COR-L47 (cell line): ENCODE results near the gene TLR4.

Experiments used
- DNase-seq: peaks from one replicate; lab custom pipeline; 2025; lab: John Stamatoyannopoulos, UW

TLR4 gene

DNA sequence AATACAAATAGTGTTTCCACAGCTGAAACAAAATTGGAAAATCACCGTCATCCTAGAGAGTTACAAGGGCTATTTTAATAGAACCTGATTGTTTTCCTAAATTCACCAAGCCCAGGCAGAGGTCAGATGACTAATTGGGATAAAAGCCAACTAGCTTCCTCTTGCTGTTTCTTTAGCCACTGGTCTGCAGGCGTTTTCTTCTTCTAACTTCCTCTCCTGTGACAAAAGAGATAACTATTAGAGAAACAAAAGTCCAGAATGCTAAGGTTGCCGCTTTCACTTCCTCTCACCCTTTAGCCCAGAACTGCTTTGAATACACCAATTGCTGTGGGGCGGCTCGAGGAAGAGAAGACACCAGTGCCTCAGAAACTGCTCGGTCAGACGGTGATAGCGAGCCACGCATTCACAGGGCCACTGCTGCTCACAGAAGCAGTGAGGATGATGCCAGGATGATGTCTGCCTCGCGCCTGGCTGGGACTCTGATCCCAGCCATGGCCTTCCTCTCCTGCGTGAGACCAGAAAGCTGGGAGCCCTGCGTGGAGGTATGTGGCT lies at the start of gene TLR4:
Gene TLR4, plus strand, starts transcription at position 380 of the 552 bp plus-strand sequence. Its CDS starts 70 bp downstream, at position 450.
- no peak for DNase-seq

DNA sequence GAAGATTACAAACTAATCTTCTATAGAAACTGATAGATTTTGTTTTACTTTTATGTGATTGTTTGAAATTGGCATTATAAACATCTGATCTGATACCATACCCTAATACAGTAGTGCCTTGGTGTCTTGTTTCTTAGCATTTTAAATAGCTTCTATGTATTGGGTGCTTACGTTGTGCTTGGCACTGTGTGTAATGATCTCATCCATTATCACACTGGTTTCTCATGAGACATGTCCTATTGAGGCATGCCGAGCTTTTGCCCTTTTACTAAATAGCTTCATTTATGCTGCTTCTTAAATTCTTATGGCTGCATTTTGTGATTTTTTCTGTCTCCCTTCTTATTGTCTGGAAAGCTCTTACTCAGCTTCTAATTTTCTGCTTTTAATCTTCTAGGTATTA lies 48.2 kb upstream of the TLR4 start:
- DNase-seq, result no peak

DNA sequence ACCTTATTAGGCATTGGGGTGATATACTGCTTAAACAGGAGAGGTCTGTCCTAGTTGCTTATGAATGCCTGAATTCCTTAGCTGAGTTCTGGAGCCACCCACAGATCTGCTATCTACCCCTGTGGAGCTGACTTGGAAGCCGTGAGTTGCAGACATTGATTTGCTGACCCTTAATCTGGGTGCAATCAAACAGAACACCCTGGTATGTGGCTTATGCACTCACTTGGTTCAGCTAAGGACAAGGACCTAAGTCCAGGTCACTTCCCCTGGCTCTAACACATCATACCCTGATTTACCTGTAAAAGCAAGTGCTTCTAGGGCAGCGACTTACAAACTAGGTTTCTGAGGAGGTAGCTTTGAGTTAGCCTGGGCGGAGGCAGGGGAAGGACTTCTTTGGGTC lies 41.6 kb upstream of the TLR4 start:
- DNase-seq, result no peak

DNA sequence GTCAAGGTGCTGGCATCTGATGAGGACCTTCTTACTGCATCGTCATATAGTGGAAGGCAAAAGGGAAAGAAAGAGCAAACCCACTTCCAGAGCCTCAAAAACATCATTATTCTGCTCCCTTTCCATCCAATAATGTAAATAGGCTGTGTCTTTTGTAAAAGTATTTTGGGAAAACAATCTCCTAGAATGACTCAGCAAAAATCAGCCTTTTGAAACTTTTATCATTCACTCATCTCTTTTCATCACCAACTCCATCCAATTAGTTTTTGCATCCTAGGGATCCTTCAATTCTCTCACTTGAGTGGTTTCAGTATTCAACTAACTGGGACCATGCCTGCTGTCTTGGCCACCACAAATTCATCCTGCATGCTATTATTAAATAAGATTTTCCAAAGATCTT lies 39.8 kb upstream of the TLR4 start:
- no peak for DNase-seq

DNA sequence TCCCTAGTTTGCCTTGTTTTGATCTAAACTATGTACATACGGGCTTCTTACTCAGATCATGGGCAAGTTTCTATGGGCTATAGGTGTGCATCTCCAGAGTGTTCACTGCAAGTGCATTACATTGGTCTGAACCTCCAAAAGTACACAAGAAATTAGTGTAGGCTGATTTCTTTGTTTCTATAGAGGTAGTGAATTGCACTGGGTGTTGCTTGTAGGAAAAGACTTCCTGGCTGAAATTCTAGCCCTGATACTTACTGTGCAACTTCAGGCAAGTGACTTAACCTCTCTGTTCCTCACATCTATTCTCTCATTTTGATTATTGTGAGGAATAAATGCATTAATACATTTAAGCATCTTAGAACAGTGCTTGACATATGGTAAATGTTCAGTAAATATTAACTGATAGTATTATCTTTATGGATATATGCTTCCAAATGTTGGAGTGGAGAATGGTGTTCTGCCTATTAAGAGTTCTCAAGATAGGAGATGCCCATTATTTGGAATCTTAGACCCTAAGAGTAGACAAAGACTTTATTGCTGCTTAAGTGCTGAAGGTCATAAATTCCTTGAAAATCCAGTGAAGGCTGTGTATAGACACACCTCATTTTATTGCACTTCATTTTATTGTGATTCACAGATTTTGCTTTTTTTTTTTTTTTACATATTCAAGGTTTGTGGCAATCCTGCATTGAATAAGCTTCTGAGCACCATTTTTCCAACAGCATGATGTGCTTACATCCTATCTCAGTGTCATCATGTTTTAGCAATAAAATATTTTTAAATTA lies 38.4 kb upstream of the TLR4 start:
- no peak for DNase-seq

DNA sequence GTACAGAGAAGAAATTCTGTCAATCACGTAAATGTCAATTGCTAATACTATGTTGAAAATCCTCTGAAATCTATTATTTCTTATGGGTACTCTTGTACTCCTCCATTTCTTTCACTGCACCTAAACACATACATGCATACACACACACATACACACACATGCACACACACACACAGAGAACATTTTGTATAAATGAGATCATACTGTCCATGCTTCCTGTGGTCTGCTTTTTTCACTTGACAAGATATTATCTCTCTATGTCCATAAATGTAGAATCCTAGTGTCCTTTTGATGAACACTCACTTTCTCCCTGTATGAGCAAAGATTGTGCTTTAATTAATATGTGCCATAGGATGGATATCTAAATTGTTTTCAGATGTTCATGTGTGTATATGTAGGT lies 32.7 kb upstream of the TLR4 start:
- DNase-seq, result no peak

DNA sequence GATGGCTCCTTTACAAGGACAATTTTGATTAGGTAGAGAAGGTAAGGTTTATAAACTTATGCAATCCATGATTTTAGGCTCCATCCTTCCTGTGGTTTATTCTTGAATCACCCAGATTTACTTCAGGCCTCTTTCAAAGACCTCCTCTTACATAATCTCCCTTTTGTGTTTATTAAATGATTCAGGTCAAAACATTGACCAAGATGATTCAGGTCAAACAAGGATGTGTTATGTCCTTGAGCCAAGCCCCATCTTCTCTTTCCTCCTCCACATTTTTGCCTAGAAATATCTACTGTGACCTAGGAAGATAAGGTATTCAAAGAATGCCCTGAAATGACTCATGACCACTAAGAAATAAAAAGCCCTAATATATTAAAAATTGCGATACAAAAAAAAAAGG lies 31.8 kb upstream of the TLR4 start:
- no peak for DNase-seq

DNA sequence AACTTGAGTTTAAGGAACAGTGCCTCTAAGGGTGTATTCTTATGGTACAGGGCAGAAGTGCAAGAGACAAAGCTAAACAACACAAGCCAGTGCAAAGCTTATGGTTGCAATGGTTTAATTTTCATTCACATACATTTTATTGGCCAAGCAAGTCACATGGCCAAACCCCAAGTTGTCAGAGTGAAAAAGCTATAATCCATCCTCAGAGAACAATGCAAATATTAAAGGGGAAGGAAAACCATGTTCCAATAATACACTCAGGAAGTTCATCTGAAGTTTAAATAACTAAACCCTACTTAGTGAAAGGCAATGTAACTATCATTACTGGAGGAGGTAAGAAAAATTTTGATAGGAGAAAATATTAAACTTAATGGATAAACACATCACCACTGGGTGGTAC lies 26.6 kb upstream of the TLR4 start:
- no peak for DNase-seq

DNA sequence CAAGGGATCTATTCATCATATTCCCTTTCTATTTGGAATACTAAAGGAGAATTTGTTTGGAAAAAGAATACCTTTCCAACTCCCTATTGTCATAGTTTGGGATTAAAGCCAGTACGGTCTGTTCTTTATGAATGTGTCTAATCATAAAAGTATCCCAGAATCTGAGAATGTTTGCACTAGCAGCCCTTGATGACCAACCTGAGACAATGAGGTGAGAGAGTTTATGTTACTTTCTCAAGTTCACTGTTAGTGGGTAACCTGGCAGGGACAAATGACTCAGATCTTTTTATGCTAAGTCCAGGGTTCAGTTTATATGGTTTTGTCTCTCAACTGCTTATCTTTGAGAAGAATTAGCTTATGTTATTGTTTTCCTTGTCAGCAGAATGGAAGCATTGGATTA lies 25.3 kb upstream of the TLR4 start:
- no peak for DNase-seq

DNA sequence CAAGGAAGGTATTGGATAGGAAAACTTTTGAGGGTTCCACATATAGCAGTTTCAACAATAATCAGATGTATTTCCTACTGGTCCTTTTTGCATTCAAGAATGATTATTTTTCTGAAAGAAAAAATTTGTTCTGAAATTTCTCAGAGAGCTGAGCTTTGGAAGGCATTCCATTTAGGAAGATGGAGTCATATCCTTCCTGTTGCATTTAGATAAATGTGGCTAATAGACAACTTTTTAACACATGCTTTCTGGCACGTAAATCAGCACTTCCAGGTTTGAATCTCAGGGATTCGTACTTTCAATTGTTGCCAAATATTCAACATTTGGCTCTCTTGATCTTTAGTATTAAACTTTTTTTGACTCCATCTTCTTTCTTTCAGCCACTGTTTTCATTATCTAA lies 24.8 kb upstream of the TLR4 start:
- DNase-seq, result no peak

DNA sequence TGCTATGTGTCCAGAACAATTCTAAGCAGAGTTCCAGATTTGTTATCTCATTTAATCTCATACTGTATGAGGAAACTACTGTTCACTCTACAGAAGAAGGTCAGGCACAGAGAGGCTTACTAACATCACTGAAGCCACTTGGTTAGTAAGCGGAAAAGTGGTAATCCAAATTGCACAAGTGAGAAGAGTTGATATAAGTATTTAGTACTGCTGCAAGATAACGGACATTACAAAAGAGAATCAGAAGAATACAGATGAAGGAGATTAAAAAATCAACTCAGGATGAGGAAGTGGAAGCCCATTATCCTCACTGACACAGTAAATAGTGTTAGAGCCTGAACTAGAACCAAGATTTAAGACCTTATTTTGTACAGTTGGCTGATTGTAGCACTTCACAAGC lies 22.3 kb upstream of the TLR4 start:
- DNase-seq, result no peak

DNA sequence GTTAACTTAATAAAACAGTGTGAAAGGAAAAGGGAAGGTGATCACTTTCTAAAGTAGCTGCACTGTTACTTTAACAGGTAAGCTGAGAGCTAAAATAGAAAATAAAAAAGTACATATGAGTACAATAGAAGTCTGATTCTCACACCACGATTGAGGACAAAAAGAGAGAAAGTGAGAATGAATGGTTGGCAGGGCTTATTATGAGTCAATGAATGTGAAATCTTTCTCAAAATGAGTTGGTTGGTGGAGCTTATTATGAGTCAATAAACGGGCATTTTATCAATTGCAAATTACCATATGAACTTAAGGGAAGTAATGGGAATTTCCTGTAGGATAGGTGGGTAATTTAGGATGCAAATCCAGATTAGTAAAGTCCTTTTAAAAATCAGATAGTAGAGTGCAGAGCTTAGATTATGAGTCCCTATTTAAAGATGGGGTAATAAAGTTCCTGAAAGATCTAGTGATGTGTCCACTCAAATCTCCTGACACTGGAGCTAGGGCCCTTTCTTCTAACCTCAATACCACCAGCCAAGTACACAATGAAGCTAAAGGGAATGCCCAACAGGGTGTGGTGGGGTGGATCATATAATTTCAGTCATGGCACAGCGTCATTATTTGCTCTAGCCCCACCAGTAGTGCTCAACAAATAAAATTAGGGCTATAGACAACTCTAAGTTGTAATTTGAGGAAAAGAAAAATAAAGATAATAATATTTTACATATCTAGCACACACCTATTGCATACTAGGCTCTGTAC lies 21.1 kb upstream of the TLR4 start:
- no peak for DNase-seq

DNA sequence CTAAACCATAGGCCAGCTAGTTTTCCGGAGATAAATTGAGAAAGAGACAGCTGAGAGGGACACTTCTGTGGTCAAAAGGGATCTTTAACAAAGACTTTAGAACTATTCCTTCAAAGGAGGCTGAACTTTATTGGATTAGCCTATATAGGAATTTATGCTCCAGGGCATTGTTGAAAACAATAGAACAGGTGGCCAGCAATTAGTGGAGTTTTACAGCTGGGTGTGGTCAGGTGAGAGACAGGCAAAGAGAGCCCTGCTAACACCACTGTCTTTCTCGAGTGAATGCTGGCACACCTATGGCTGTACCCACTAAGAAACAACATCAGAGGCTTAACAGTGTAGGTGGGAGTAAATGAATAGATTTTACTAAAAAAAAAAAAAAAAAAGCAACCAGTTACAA lies 16.7 kb upstream of the TLR4 start:
- DNase-seq, result no peak

DNA sequence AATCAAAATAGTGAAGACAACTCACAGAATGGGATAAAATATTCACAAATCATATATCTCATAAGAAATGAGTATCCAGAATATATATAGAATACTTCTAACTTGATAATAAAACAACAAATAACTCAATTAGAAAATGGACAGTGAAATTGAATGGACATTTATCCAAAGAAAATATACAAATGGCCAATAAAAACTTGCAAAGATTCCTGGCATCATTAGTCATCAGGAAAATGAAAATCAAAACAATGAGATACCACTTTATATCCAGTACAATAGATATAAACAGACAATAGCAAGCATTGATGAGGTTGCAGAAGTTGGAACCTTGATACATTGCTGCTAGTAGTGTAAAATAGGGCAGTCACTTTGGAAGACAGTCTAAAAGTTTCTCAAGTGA lies 12.8 kb upstream of the TLR4 start:
- no peak for DNase-seq

DNA sequence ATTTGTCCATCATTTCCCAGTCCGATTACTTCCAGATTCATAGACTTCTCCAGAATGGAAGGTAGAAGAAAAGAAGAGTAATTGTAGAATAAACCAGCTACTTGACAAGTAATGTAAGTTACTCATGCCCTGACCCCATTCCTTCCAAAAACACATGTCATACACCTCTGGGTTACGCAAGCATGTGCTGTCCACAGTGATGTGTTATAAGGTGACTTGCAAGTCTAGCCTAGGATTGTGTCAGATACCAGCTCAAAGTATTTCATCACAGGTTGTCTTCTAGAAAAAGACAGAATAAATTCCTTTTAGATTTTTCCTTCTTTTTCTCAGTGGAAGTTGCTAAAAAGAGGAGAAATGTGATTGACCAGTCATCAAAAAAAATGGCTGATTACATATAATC lies 8.0 kb upstream of the TLR4 start:
- no peak for DNase-seq

DNA sequence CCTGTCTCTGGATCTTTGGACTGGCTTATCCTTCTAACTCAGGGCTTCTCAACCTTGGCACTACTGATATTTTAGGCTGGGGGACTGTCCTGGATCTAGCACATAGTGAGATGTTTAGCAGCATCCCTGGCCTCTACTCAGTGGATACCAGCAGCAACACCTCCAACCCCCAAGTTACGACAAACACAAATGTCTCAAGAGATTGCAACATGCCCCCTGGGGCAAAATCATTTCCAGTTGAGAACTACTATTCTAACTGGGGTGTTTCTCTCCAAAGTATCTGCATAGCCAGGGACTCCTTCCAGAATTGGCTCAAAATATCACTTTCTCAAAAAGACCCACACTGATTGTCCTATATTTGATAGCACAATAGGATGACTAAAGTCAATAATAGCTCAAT lies 7.2 kb upstream of the TLR4 start:
- DNase-seq, result no peak

DNA sequence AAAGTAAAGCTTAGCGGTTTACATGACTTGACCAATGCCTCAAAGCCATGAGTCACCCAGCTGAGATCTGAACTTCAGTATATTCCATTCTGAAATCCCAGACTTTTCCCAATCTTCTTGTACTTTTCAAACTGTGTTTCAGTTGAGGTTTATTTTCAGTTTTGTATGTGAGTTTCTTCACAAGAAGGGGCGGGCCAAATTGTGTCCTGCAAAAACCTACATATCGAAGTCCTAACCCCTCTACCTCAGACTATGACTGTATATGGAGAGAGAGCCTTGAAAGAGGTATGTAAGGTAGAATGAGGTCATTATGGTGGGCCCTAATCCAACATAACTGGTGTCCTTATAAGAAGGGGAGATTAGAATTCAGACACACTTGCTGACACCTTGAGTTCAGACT lies 666 bp upstream of the TLR4 start:
- no peak for DNase-seq

DNA sequence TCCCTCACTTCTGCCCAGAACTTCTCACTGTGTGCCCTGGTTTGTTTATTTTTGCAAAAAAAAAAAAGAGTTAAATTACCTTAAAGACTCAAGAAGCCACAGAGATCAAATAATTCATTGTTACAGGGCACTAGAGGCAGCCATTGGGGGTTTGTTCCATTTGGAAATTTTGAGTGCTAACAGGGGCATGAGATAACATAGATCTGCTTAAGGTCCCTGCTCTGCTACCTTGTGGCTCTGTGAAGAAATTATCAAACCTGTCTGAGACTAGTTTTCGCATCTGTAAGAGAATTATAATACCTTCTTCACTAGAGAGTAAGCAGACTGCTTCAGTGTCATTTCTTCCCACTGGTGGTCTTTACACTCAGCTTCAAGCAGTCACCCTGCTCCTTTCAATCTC lies 394 bp downstream of the TLR4 start:
- no peak for DNase-seq

DNA sequence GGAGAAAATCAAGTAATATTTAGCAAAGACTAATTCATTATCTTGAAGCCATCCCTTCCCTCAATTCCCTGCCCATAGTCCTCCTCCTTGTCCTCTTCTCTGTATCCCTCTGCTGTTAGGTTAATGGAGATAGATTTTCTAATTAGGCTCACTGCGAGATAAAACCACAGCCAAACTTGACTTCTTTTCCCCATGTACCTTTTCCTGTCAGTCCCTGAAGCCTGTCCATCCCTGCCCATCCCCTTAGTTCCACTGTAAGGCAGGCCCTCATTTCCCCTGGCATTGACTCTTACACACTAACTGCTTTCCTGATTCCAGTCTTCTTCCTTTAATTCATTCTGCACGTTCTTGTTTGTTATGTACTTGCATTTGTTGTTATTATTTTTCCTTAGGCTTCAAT lies 1.2 kb downstream of the TLR4 start:
- DNase-seq, result no peak

DNA sequence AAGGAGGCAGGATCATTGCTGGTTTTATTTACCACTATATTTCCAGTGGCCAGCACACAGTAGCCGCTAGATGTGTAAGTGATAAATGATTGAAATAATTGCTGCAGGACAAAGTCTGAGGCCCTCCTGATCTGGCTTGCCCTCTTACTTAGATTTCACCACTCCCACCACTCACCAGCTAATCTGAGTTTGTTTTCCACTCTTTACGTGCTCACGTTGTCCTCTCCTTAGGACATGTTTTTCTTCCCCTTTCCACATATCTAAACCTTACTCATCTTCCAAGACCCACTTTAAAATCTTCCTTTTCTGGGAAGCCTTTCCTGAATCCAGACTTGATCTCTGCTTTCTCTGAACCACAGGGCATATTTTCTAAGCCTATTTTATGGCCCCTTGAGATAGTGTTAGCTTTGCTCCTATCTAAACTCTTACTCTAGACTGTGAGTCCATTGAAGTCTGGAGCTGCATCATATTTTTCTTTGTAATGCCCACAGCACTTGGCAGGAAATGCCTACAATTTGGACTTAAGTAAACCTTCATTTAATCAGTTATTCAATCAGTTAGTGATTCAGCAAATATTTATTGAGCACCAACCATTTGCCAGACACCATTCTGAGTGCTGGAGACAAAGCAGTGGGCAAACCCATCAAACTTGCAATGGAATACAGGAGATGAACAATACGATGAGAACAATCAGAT lies 2.4 kb downstream of the TLR4 start:
- DNase-seq, result no peak

DNA sequence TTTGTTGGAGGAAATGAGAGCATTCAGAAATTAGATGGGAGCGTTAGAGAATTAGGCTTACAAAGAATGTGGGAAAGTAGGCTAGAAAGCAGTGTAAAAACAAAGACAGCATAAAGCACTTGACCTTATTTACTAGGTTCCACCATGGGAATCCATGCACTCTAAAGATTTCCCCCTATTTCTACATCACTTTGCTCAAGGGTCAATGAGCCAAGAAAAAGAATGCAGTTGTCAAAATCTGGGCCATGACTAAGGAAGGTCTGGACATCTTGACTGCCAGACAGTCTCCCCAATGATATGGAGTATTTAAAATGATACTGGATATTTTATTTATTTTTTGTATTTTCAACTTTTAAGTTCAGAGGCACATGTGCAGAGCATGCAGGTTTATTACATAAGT lies 3.4 kb downstream of the TLR4 start:
- DNase-seq, result no peak

DNA sequence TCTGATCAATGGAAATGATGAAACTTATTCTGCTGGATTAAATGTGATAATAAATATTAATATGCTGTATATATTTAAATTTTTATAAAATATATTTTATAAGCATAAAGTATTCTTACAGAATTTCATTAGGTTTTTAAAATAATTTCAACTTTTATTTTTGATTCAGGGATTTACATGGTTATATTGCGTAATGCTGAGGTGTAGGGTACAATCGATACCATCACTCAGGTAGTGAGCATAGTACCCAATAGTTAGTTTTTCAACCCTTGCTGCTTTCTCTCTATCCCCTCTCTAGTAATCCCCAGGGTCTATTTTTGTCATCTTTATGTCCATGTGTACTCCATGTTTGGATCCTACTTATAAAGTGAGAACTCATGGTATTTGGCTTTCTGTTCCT lies 5.7 kb downstream of the TLR4 start:
- no peak for DNase-seq

DNA sequence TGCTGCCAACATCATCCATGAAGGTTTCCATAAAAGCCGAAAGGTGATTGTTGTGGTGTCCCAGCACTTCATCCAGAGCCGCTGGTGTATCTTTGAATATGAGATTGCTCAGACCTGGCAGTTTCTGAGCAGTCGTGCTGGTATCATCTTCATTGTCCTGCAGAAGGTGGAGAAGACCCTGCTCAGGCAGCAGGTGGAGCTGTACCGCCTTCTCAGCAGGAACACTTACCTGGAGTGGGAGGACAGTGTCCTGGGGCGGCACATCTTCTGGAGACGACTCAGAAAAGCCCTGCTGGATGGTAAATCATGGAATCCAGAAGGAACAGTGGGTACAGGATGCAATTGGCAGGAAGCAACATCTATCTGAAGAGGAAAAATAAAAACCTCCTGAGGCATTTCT lies 10.1 kb downstream of the TLR4 start:
- no peak for DNase-seq
